ENCODE measurements around the gene SIDT1. TPM values are rescaled to one million over a fixed set of nuclear protein-coding genes. Genes with fewer than 3 reads are reported as not detected.

SIDT1 gene
- total RNA-seq, 1 experiment from 2014 or later = 0.22 TPM

- TF ChIP-seq ZNF532 (CRISPR knock-in tag; IDR thresholded peaks at IDR 0.05; ENCODE audit: borderline replicate concordance) (no peak), ZSCAN18 (CRISPR knock-in tag; IDR thresholded peaks at IDR 0.05) (no peak)
Observed at GRCh38 chr3:113546414-113546893, 14.1 kb downstream of the SIDT1 start (continued).

- H3K36me3 Mint-ChIP-seq = no peaks in the 10 kb centered on the region
- TF ChIP-seq IRF2 (CRISPR knock-in tag; IDR thresholded peaks at IDR 0.05; ENCODE audit: borderline replicate concordance, low read depth) (no peak), CREM (CRISPR knock-in tag; IDR thresholded peaks at IDR 0.05) (no peak), HMGA2 (CRISPR knock-in tag; IDR thresholded peaks at IDR 0.05) (no peak), CBFB (CRISPR knock-in tag; IDR thresholded peaks at IDR 0.05; ENCODE audit: low read depth) (no peak), ATF1 (CRISPR knock-in tag; IDR thresholded peaks at IDR 0.05) (no peak), TCF7 (CRISPR knock-in tag; IDR thresholded peaks at IDR 0.05; ENCODE audit: low read depth) (no peak), TEAD1 (CRISPR knock-in tag; IDR thresholded peaks at IDR 0.05) (no peak), PRDM15 (CRISPR knock-in tag; IDR thresholded peaks at IDR 0.05) (no peak), CREB1 (CRISPR knock-in tag; IDR thresholded peaks at IDR 0.05) (no peak)
- no peak overlapping the region for H3K27ac Mint-ChIP-seq
- peaks cover 4% of the 10 kb centered on the region for H3K27me3 Mint-ChIP-seq (ENCODE audit: low read depth)
- ATAC-seq (no peak), DNase-seq (ENCODE audit: low spot score) (no peak)
- H3K9me3 Mint-ChIP-seq = peaks cover 7% of the 10 kb centered on the region
- ChIA-PET CTCF (no interaction called here), POLR2A (no interaction called here)
- no peak overlapping the region for H3K4me3 Mint-ChIP-seq
- H3K4me1 Mint-ChIP-seq = no peaks in the 10 kb centered on the region
Observed at GRCh38 chr3:113548501-113548900, 16.1 kb downstream of the SIDT1 start.

GRCh38 chr3:113551820-113552219 is 19.5 kb downstream of the SIDT1 start:
- Mint-ChIP-seq H3K27ac (no peak overlapping the region), H3K9me3 (peaks cover 4% of the 10 kb centered on the region; the same call in 1 of the 2 replicates), H3K4me1 (no peaks in the 10 kb centered on the region), H3K27me3 (ENCODE audit: low read depth) (peaks cover 3% of the 10 kb centered on the region), H3K36me3 (no peaks in the 10 kb centered on the region), H3K4me3 (no peak overlapping the region)
- DNase-seq (ENCODE audit: low spot score) (no peak), ATAC-seq (no peak)
- CTCF ChIA-PET = interaction anchor here (1.4 kb wide), 1 partner anchor 58 kb away, joined by 5 read pairs; no protein-coding TSS in a partner anchor
- POLR2A ChIA-PET = no interaction called here
- TF ChIP-seq ZNF263 (CRISPR knock-in tag; IDR thresholded peaks at IDR 0.05; ENCODE audit: low read depth) (no peak), E2F4 (CRISPR knock-in tag; IDR thresholded peaks at IDR 0.05; ENCODE audit: borderline replicate concordance, low read depth) (no peak), TEAD4 (CRISPR knock-in tag; IDR thresholded peaks at IDR 0.05) (no peak), NR1H2 (CRISPR knock-in tag; IDR thresholded peaks at IDR 0.05) (no peak), GABPB1 (CRISPR knock-in tag; IDR thresholded peaks at IDR 0.05) (no peak), HMGA2 (CRISPR knock-in tag; IDR thresholded peaks at IDR 0.05) (no peak), OVOL2 (CRISPR knock-in tag; IDR thresholded peaks at IDR 0.05; ENCODE audit: borderline replicate concordance) (no peak), ZNF423 (CRISPR knock-in tag; IDR thresholded peaks at IDR 0.05) (no peak), KAT7 (CRISPR knock-in tag; IDR thresholded peaks at IDR 0.05; ENCODE audit: borderline replicate concordance) (no peak), ZBTB21 (CRISPR knock-in tag; IDR thresholded peaks at IDR 0.05; ENCODE audit: borderline replicate concordance) (no peak)
